H1 (cell line): ENCODE results near the gene JTB. TPM values are rescaled to one million over a fixed set of nuclear protein-coding genes. Genes with fewer than 3 reads are reported as not detected.

Experiments used
- CTCF ChIA-PET: fragments of 300-600 bp; sonication (Branson Sonifier 250); formaldehyde crosslinking; loops from one replicate; lab custom pipeline; 2021; ENCODE audit not compliant: partially characterized antibody; lab: Charles Lee
- POLR2A ChIA-PET: fragments of 300-600 bp; sonication (Branson Sonifier 250); formaldehyde crosslinking; loops from one replicate; lab custom pipeline; 2021; ENCODE audit warnings: inconsistent platforms; ENCODE audit not compliant: partially characterized antibody; lab: Charles Lee
- DNase-seq, 2 experiments: peaks; one replicate each; pipeline versions ENCODE4 v3.0.0 to v3.0.0-alpha.2; 2010 to 2022; ENCODE audit warnings: low spot score in 2 of 2, low read depth in 1 of 2, mixed read lengths in 1 of 2
- FAIRE-seq: peaks from 2 replicates; lab custom pipeline; 2011; peaks lifted over from hg19 to GRCh38; lab: Jason Lieb, UNC
- H2AFZ ChIP-seq: 2 replicates; pipeline ENCODE4 v1.8.1; 2012; ENCODE audit warnings: low read length, inconsistent platforms
- H2AK5ac ChIP-seq: 2 replicates; pipeline ENCODE4 v1.6.1; 2013; ENCODE audit warnings: low read depth, low read length
- H2BK120ac ChIP-seq: replicated peaks from 2 replicates; pipeline ENCODE3; 2013; ENCODE audit warnings: low read depth, low read length, inconsistent platforms
- H2BK12ac ChIP-seq: 2 replicates; pipeline ENCODE4 v1.6.1; 2013; ENCODE audit warnings: low read depth, low read length
- H2BK15ac ChIP-seq: 2 replicates; pipeline ENCODE4 v1.6.1; 2013; ENCODE audit warnings: low read length
- H2BK20ac ChIP-seq: 2 replicates; pipeline ENCODE4 v1.6.1; 2013; ENCODE audit warnings: low read length
- H2BK5ac ChIP-seq: 2 replicates; pipeline ENCODE4 v1.6.1; 2013; ENCODE audit warnings: low read depth, low read length
- H3K14ac ChIP-seq: 2 replicates; pipeline ENCODE4 v1.6.1; 2013; ENCODE audit warnings: inconsistent platforms; ENCODE audit not compliant: insufficient read length
- H3K18ac ChIP-seq: 2 replicates; pipeline ENCODE4 v1.6.1; 2013; ENCODE audit warnings: low read length; ENCODE audit errors: extremely low read depth
- H3K23ac ChIP-seq: 2 replicates; pipeline ENCODE4 v1.6.1; 2013; ENCODE audit warnings: inconsistent platforms; ENCODE audit not compliant: insufficient read length
- H3K23me2 ChIP-seq: 2 replicates; pipeline ENCODE4 v1.6.1; 2013; ENCODE audit warnings: low read depth, low read length
- H3K27ac ChIP-seq: 2 replicates; pipeline ENCODE4 v1.6.1; 2011; ENCODE audit warnings: low read depth, low read length, inconsistent platforms
- H3K27me3 ChIP-seq, 4 experiments: replicated peaks in 1 of 4; 1 replicate in 1 of 4; 2 replicates in 3 of 4; pipeline versions ENCODE4 v1.6.1 to v1.8.1; 2011 to 2013; ENCODE audit warnings: low read length in 3 of 4, mild to moderate bottlenecking in 3 of 4, inconsistent platforms in 2 of 4, mixed read lengths in 2 of 4, moderate library complexity in 1 of 4; ENCODE audit not compliant: control insufficient read depth in 3 of 4, insufficient read depth in 3 of 4; ENCODE audit errors: extremely low read depth in 1 of 4
- H3K36me3 ChIP-seq, 4 experiments: 2 replicates each; pipeline versions ENCODE4 v1.6.1 to v1.8.1; 2011 to 2013; ENCODE audit warnings: mild to moderate bottlenecking in 4 of 4, low read length in 3 of 4, moderate library complexity in 2 of 4, control low read depth in 1 of 4, inconsistent platforms in 1 of 4; ENCODE audit not compliant: insufficient read depth in 4 of 4, control insufficient read depth in 2 of 4
- H3K4ac ChIP-seq: replicated peaks from 2 replicates; pipeline ENCODE3; 2013; ENCODE audit warnings: low read length, low read depth, mixed read lengths, inconsistent platforms; ENCODE audit not compliant: insufficient read length
- H3K4me1 ChIP-seq, 4 experiments: replicated peaks in 1 of 4; 1 replicate in 1 of 4; 2 replicates in 3 of 4; pipeline versions ENCODE4 v1.6.1 to v1.8.1; 2011 to 2013; ENCODE audit warnings: low read length in 3 of 4, inconsistent platforms in 2 of 4, mixed read lengths in 1 of 4; ENCODE audit not compliant: insufficient read depth in 4 of 4, control insufficient read depth in 3 of 4
- H3K4me2 ChIP-seq, 2 experiments: 2 replicates each; pipeline versions ENCODE4 v1.6.1 to v1.8.1; 2011 to 2013; ENCODE audit warnings: low read depth in 2 of 2, low read length in 2 of 2, control low read depth in 1 of 2, inconsistent platforms in 1 of 2, mild to moderate bottlenecking in 1 of 2; ENCODE audit not compliant: insufficient read depth in 1 of 2
- H3K4me3 ChIP-seq, 4 experiments: fragments of 200-600, 300-600 bp in 1 of 4; sonication (generic), shearing (Covaris generic), sonication (Bioruptor Twin) in 1 of 4; 2 replicates each; pipeline versions ENCODE4 v1.5.1 to v1.8.1; 2011 to 2016; ENCODE audit warnings: low read length in 4 of 4, low read depth in 3 of 4, control low read depth in 2 of 4, inconsistent platforms in 2 of 4, mild to moderate bottlenecking in 2 of 4, mixed read lengths in 1 of 4, moderate library complexity in 1 of 4; ENCODE audit not compliant: insufficient read depth in 2 of 4; ENCODE audit errors: extremely low read depth in 1 of 4
- H3K56ac ChIP-seq: replicated peaks from 2 replicates; pipeline ENCODE3; 2013; ENCODE audit warnings: low read depth, mild to moderate bottlenecking, mixed read lengths, low read length, inconsistent platforms; ENCODE audit not compliant: insufficient read length
- H3K79me1 ChIP-seq: 2 replicates; pipeline ENCODE4 v1.6.1; 2013; ENCODE audit warnings: low read depth, low read length, control low read depth
- H3K79me2 ChIP-seq, 2 experiments: 2 replicates each; pipeline versions ENCODE4 v1.6.1 to v1.8.1; 2012 to 2013; ENCODE audit warnings: low read length in 2 of 2, mild to moderate bottlenecking in 2 of 2, inconsistent platforms in 1 of 2; ENCODE audit not compliant: insufficient read depth in 2 of 2, control insufficient read depth in 1 of 2
- H3K9ac ChIP-seq, 4 experiments: replicated peaks in 1 of 4; 1 replicate in 1 of 4; 2 replicates in 3 of 4; pipeline versions ENCODE4 v1.6.1 to v1.8.1; 2011 to 2013; ENCODE audit warnings: low read depth in 3 of 4, low read length in 3 of 4, control low read depth in 2 of 4, mild to moderate bottlenecking in 2 of 4, moderate library complexity in 2 of 4, inconsistent platforms in 1 of 4; ENCODE audit errors: extremely low read depth in 1 of 4
- H3K9me3 ChIP-seq, 2 experiments: 2 replicates each; pipeline versions ENCODE4 v1.6.1 to v1.8.1; 2012 to 2013; ENCODE audit warnings: mild to moderate bottlenecking in 2 of 2, moderate library complexity in 2 of 2, control low read depth in 1 of 2, inconsistent platforms in 1 of 2, low read depth in 1 of 2, low read length in 1 of 2, mixed read lengths in 1 of 2; ENCODE audit not compliant: insufficient read depth in 2 of 2
- H4K20me1 ChIP-seq, 2 experiments: replicated peaks in 1 of 2; 2 replicates each; pipeline versions ENCODE3 to v1.8.1; 2011 to 2013; ENCODE audit warnings: inconsistent platforms in 2 of 2, low read length in 2 of 2, mild to moderate bottlenecking in 1 of 2; ENCODE audit not compliant: insufficient read depth in 2 of 2, control insufficient read depth in 1 of 2
- H4K5ac ChIP-seq: 2 replicates; pipeline ENCODE4 v1.6.1; 2013; ENCODE audit warnings: low read length, low read depth, mixed read lengths, inconsistent platforms; ENCODE audit not compliant: insufficient read length
- H4K8ac ChIP-seq: 2 replicates; pipeline ENCODE4 v1.8.0; 2013; ENCODE audit warnings: mild to moderate bottlenecking, moderate library complexity, low read length, inconsistent platforms; ENCODE audit not compliant: insufficient read depth; ENCODE audit errors: extremely low read depth
- H4K91ac ChIP-seq: replicated peaks from 2 replicates; pipeline ENCODE3; 2013; ENCODE audit warnings: low read length, mixed read lengths, inconsistent platforms; ENCODE audit not compliant: insufficient read length
- TEAD4 ChIP-seq: IDR thresholded peaks from 2 replicates; pipeline ENCODE4 v1.6.1; 2012; ENCODE audit warnings: low read depth, low read length, inconsistent platforms, mixed read lengths
- WGBS, 2 experiments: shearing (Covaris generic) in 1 of 2; methylation state at CpG; one replicate each; pipeline versions ENCODE4 v1.1.6 to v1.1.7; 2013 to 2015; ENCODE audit warnings: low lambda C conversion rate in 2 of 2, mixed read lengths in 2 of 2, inconsistent platforms in 1 of 2, low coverage in 1 of 2, missing lambda C conversion rate in 1 of 2; ENCODE audit not compliant: insufficient replicate concordance in 2 of 2, insufficient coverage in 1 of 2, insufficient read length in 1 of 2; ENCODE audit errors: extremely low coverage in 1 of 2, missing lambda C conversion rate in 1 of 2; 5-methylcytosine and 5-hydroxymethylcytosine counted together
- polyA plus RNA-seq, 7 experiments: library from polyadenylated mRNA; depleted of rRNA in 3 of 7; stranded (reverse) in 5 of 7; unstranded in 2 of 7; fragments of >200 nt in 5 of 7; fragments of 200-250 nt in 2 of 7; gene quantifications; 1 replicate in 5 of 7; 2 replicates in 1 of 7; 4 replicates in 1 of 7; pipeline versions ENCODE4 v1.2.1 to v1.2.3, GENCODE V29; 2011 to 2013; ENCODE audit warnings: missing spikeins in 2 of 7, mixed read lengths in 2 of 7
- total RNA-seq: library from RNA; stranded (reverse); fragmentation: NEBNext Ultra II Directional; extraction: Animal tissue kit (Norgen Biotek cat#: 25700); gene quantifications from 2 replicates; pipeline ENCODE4 v1.2.1, GENCODE V29; 2021

Gene JTB
- total and polyA plus RNA-seq, 2 of the 8 experiments (the other 6 are each of a cell fraction or from before 2014, with no cell fraction given): 91.1 to 122 TPM

- Histone ChIP-seq H3K36me3 (peaks cover 12 to 61% (median 45%) of the 10 kb centered on the region in 4 experiments), H3K4me2 (no peak overlapping the region), H3K4me3 (no peak overlapping the region), H3K9ac (no peak overlapping the region), H3K9me3 (no peaks in the 10 kb centered on the region), H3K27ac (no peak overlapping the region), H3K14ac (no peak overlapping the region), H3K56ac (no peak overlapping the region), H3K23ac (no peak overlapping the region), H3K23me2 (no peaks in the 10 kb centered on the region; the same call in 1 of the 2 replicates), H2BK20ac (no peak overlapping the region), H4K20me1 (peaks cover 0 to 11% of the 10 kb centered on the region in 2 experiments), H2BK12ac (no peak overlapping the region), H2BK5ac (no peak overlapping the region), H2AFZ (no peak overlapping the region), H2BK15ac (no peak overlapping the region), H3K27me3 (no peaks in the 10 kb centered on the region), H3K4ac (no peak overlapping the region), H4K91ac (no peak overlapping the region), H3K4me1 (no peaks in the 10 kb centered on the region), H3K79me1 (no peaks in the 10 kb centered on the region; the same call in 1 of the 2 replicates), H4K5ac (no peak overlapping the region), H4K8ac (no peak overlapping the region), H3K18ac (no peak overlapping the region), H2BK120ac (no peak overlapping the region), H2AK5ac (no peak overlapping the region), H3K79me2 (no peaks in the 10 kb centered on the region)
- CTCF ChIA-PET: interaction anchor here (0.8 to 1.4 kb wide), 2 partner anchors 10 to 13 kb away, joined by 4 to 5 read pairs; partner anchors contain the start of gene DENND4B
- WGBS, 2 experiments: 95% methylated on average over 11 of the region's 11 CpGs; no CpG with 5 or more reads in 1 of the 2 experiments
- FAIRE-seq: no peak
- DNase-seq: no peak
- POLR2A ChIA-PET: interaction anchor here (0.8 to 3.7 kb wide), 7 partner anchors 8 to 57 kb away, joined by 3 to 24 read pairs (median 6); partner anchors contain the start of genes DENND4B, GATAD2B and RPS27
- TF ChIP-seq TEAD4: no peak
These were observed 43.5 kb downstream of the JTB start for GRCh38 chr1:153933955-153934354.
